ENCODE data around the gene AHI1.

Gene AHI1

GRCh38 chr6:135461208-135461607, 36.3 kb downstream of the AHI1 start:
- DNase-seq: no peak

- DNase-seq: no peak
These were observed 39.5 kb downstream of the AHI1 start for GRCh38 chr6:135458051-135458450.

- peak in 1 of 51 donors; percentile 4 for DNase-seq
These were observed 45.8 kb downstream of the AHI1 start for GRCh38 chr6:135451617-135452190.

GRCh38 chr6:135449246-135449645, 48.3 kb downstream of the AHI1 start:
- DNase-seq: no peak

GRCh38 chr6:135440087-135440792, 57.3 kb downstream of the AHI1 start:
- DNase-seq: no peak

GRCh38 chr6:135439549-135439948, 58.0 kb downstream of the AHI1 start:
- no peak for DNase-seq

GRCh38 chr6:135438907-135439535, 58.5 kb downstream of the AHI1 start:
- DNase-seq: no peak

- DNase-seq: no peak
These were observed 62.5 kb downstream of the AHI1 start for GRCh38 chr6:135434991-135435390.

- DNase-seq: no peak
These were observed 63.4 kb downstream of the AHI1 start for GRCh38 chr6:135434095-135434494.

- DNase-seq: no peak
These were observed 69.5 kb downstream of the AHI1 start for GRCh38 chr6:135428078-135428477.

- no peak for DNase-seq
These were observed 70.7 kb downstream of the AHI1 start for GRCh38 chr6:135426833-135427232.

- no peak for DNase-seq
These were observed 73.2 kb downstream of the AHI1 start for GRCh38 chr6:135424385-135424784.

- peak in 2 of 51 donors; percentile 1 to 28 for DNase-seq
These were observed 73.9 kb downstream of the AHI1 start for GRCh38 chr6:135423649-135424128.

GRCh38 chr6:135419162-135419561, 78.4 kb downstream of the AHI1 start:
- DNase-seq: no peak

- DNase-seq: no peak
These were observed 79.3 kb downstream of the AHI1 start for GRCh38 chr6:135418040-135418760.

- no peak for DNase-seq
These were observed 84.8 kb downstream of the AHI1 start for GRCh38 chr6:135412761-135413160.

- DNase-seq: no peak
These were observed 85.7 kb downstream of the AHI1 start for GRCh38 chr6:135411849-135412248.

GRCh38 chr6:135411339-135411738, 86.2 kb downstream of the AHI1 start:
- DNase-seq: no peak

- no peak for DNase-seq
These were observed 86.7 kb downstream of the AHI1 start for GRCh38 chr6:135410856-135411255.

- no peak for DNase-seq
These were observed 94.0 kb downstream of the AHI1 start for GRCh38 chr6:135403584-135403983.

GRCh38 chr6:135402311-135402710, 95.2 kb downstream of the AHI1 start:
- no peak for DNase-seq
